ENCODE data around the gene CNTNAP5.

Gene CNTNAP5

GRCh38 chr2:124281541-124281940, 256.5 kb downstream of the CNTNAP5 start:
- DNase-seq = no peak

- DNase-seq = no peak
These were observed 258.0 kb downstream of the CNTNAP5 start for GRCh38 chr2:124283096-124283495.

- DNase-seq = no peak
These were observed 261.1 kb downstream of the CNTNAP5 start for GRCh38 chr2:124286089-124286783.

GRCh38 chr2:124289060-124289459, 264.0 kb downstream of the CNTNAP5 start:
- DNase-seq = no peak

GRCh38 chr2:124289615-124290014, 264.5 kb downstream of the CNTNAP5 start:
- no peak for DNase-seq

- DNase-seq = no peak
These were observed 271.4 kb downstream of the CNTNAP5 start for GRCh38 chr2:124296470-124296869.

- no peak for DNase-seq
These were observed 276.8 kb downstream of the CNTNAP5 start for GRCh38 chr2:124301915-124302314.

- no peak for DNase-seq
These were observed 283.4 kb downstream of the CNTNAP5 start for GRCh38 chr2:124308319-124309062.

- no peak for DNase-seq
These were observed 284.6 kb downstream of the CNTNAP5 start for GRCh38 chr2:124309563-124310138.

- no peak for DNase-seq
These were observed 285.6 kb downstream of the CNTNAP5 start for GRCh38 chr2:124310671-124311070.

GRCh38 chr2:124314084-124314483, 289.0 kb downstream of the CNTNAP5 start:
- no peak for DNase-seq

GRCh38 chr2:124315221-124315880, 290.3 kb downstream of the CNTNAP5 start:
- no peak for DNase-seq

- DNase-seq = no peak
These were observed 291.0 kb downstream of the CNTNAP5 start for GRCh38 chr2:124316133-124316532.

GRCh38 chr2:124316881-124317605, 292.0 kb downstream of the CNTNAP5 start:
- no peak for DNase-seq

GRCh38 chr2:124317628-124318027, 292.5 kb downstream of the CNTNAP5 start:
- no peak for DNase-seq

- no peak for DNase-seq
These were observed 293.8 kb downstream of the CNTNAP5 start for GRCh38 chr2:124318913-124319312.

GRCh38 chr2:124319577-124319976, 294.5 kb downstream of the CNTNAP5 start:
- no peak for DNase-seq

- DNase-seq = no peak
These were observed 295.1 kb downstream of the CNTNAP5 start for GRCh38 chr2:124320051-124320688.

GRCh38 chr2:124323321-124323720, 298.2 kb downstream of the CNTNAP5 start:
- no peak for DNase-seq

- DNase-seq = no peak
These were observed 300.8 kb downstream of the CNTNAP5 start for GRCh38 chr2:124325667-124326440.

GRCh38 chr2:124327303-124327702, 302.2 kb downstream of the CNTNAP5 start:
- DNase-seq = no peak

GRCh38 chr2:124328397-124328796, 303.3 kb downstream of the CNTNAP5 start:
- DNase-seq = no peak

All from NCI-H526 treated with DMSO at 0.1 percent for 48 hours (cell line).